Suprapubic skin (tissue), 4 donors: ENCODE results near the gene KSR2.

Source experiments
- CTCF ChIP-seq, 2 donors: fragments of 200-600 bp in 1 of 2; fragments of 450-650 bp in 1 of 2; sonication (generic) in 1 of 2; IDR thresholded peaks; one replicate each; pipeline ENCODE4 v1.5.1; 2016 to 2019; ENCODE audit warnings: antibody characterized with exemption in 2 of 2, mild to moderate bottlenecking in 1 of 2, moderate library complexity in 1 of 2
- POLR2A ChIP-seq, 2 donors: fragments of 450-650 bp; IDR thresholded peaks; one replicate each; pipeline ENCODE4 v1.6.1; 2017; ENCODE audit warnings: antibody characterized with exemption in 2 of 2, mild to moderate bottlenecking in 2 of 2, moderate library complexity in 2 of 2
- POLR2AphosphoS5 ChIP-seq, 3 donors: sonication (generic); formaldehyde crosslinking; IDR thresholded peaks; one replicate each; pipeline ENCODE4 v1.6.1; 2017; ENCODE audit warnings: antibody characterized with exemption in 3 of 3

- TF ChIP-seq CTCF (IDR thresholded peaks at IDR 0.05) (no peak), POLR2A (IDR thresholded peaks at IDR 0.05) (no peak), POLR2AphosphoS5 (IDR thresholded peaks at IDR 0.05) (no peak)
Observed at GRCh38 chr12:117538926-117539325, 429.9 kb downstream of the KSR2 start.
